GM19397 (cell line): ENCODE data around the gene VWCE.

Experiments used
- ATAC-seq: cut with Tn5 transposase; IDR thresholded peaks from one replicate; pipeline ENCODE4 v1.9.1; 2021; ENCODE audit warnings: mild to moderate bottlenecking, moderate library complexity; ENCODE audit not compliant: unreplicated experiment

Gene VWCE

GRCh38 chr11:61331651-61332050 is 36.5 kb upstream of the VWCE start:
- no peak for ATAC-seq

- ATAC-seq: no peak
These were observed 34.8 kb upstream of the VWCE start for GRCh38 chr11:61329871-61330270.

- no peak for ATAC-seq
These were observed 33.2 kb upstream of the VWCE start for GRCh38 chr11:61328351-61328750.

GRCh38 chr11:61327669-61328071 is 32.6 kb upstream of the VWCE start:
- ATAC-seq: no peak

- no peak for ATAC-seq
These were observed 30.7 kb upstream of the VWCE start for GRCh38 chr11:61325649-61326414.

GRCh38 chr11:61315260-61315659 is 20.1 kb upstream of the VWCE start:
- ATAC-seq: no peak

GRCh38 chr11:61310749-61311148 is 15.6 kb upstream of the VWCE start:
- no peak for ATAC-seq

GRCh38 chr11:61309739-61310138 is 14.6 kb upstream of the VWCE start:
- ATAC-seq: no peak

- no peak for ATAC-seq
These were observed 14.0 kb upstream of the VWCE start for GRCh38 chr11:61309141-61309540.

- ATAC-seq: no peak
These were observed 12.2 kb upstream of the VWCE start for GRCh38 chr11:61307354-61307753.

GRCh38 chr11:61306221-61306620 is 11.1 kb upstream of the VWCE start:
- no peak for ATAC-seq

- no peak for ATAC-seq
These were observed 10.3 kb upstream of the VWCE start for GRCh38 chr11:61305417-61305816.

GRCh38 chr11:61303725-61304124 is 8.6 kb upstream of the VWCE start:
- no peak for ATAC-seq

GRCh38 chr11:61302550-61302949 is 7.4 kb upstream of the VWCE start:
- ATAC-seq: no peak

- ATAC-seq: no peak
These were observed 3.6 kb upstream of the VWCE start for GRCh38 chr11:61298663-61299244.

GRCh38 chr11:61297746-61298145 is 2.6 kb upstream of the VWCE start:
- no peak for ATAC-seq

GRCh38 chr11:61297341-61297740 is 2.2 kb upstream of the VWCE start:
- ATAC-seq: no peak

GRCh38 chr11:61295596-61295926 is 445 bp upstream of the VWCE start:
- ATAC-seq: no peak

- ATAC-seq: peak; percentile 33
These were observed 1.0 kb downstream of the VWCE start for GRCh38 chr11:61293867-61294716.

- no peak for ATAC-seq
These were observed 2.8 kb downstream of the VWCE start for GRCh38 chr11:61292356-61292755.

GRCh38 chr11:61290905-61291690 is 4.0 kb downstream of the VWCE start:
- no peak for ATAC-seq
